ENCODE results near the gene WDFY3. TPM values are rescaled to one million over a fixed set of nuclear protein-coding genes. Genes with fewer than 3 reads are reported as not detected.
"Not testable (repeated sequence)": the region's sequence is repeated elsewhere in the genome, so short reads cannot be mapped to it uniquely, and the experiment has no call there.

Gene WDFY3
- total RNA-seq, 6 experiments from 2014 or later, result 39.1 to 52.6 (median 48.3) TPM

DNA sequence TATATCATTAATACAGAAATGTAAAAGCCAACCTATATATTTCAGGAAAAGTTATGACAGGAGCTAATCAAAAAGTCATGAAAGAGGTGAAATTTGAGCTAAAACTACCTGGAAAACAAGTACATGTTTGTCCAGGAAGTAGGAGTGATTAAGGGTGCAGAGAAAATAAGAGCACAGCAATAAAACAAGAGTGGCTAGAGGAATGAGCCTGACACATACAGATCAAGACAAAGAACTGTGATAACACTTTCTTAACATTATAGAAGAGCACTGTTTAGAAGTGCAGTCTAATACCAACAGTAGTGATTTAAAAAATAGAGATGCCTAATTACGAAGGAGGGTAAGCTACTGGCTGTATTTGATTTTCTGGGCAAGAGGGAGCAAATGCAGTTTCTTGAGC lies 125.1 kb downstream of the WDFY3 start:
- DNase-seq, result no peak
- H3K27me3 Mint-ChIP-seq (ENCODE audit: insufficient read depth), result no peaks in the 10 kb centered on the region
- peaks cover 22% of the 10 kb centered on the region for H3K4me1 Mint-ChIP-seq (ENCODE audit: low read depth)
- H3K9me3 Mint-ChIP-seq, result no peaks in the 10 kb centered on the region
- no peak overlapping the region for H3K27ac Mint-ChIP-seq
- TF ChIP-seq, protein P1, sequence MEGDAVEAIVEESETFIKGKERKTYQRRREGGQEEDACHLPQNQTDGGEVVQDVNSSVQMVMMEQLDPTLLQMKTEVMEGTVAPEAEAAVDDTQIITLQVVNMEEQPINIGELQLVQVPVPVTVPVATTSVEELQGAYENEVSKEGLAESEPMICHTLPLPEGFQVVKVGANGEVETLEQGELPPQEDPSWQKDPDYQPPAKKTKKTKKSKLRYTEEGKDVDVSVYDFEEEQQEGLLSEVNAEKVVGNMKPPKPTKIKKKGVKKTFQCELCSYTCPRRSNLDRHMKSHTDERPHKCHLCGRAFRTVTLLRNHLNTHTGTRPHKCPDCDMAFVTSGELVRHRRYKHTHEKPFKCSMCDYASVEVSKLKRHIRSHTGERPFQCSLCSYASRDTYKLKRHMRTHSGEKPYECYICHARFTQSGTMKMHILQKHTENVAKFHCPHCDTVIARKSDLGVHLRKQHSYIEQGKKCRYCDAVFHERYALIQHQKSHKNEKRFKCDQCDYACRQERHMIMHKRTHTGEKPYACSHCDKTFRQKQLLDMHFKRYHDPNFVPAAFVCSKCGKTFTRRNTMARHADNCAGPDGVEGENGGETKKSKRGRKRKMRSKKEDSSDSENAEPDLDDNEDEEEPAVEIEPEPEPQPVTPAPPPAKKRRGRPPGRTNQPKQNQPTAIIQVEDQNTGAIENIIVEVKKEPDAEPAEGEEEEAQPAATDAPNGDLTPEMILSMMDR (IDR thresholded peaks at IDR 0.05), result no peak
- H3K4me3 Mint-ChIP-seq, result no peak overlapping the region
- peaks cover 14% of the 10 kb centered on the region for H3K36me3 Mint-ChIP-seq (ENCODE audit: low read depth)

DNA sequence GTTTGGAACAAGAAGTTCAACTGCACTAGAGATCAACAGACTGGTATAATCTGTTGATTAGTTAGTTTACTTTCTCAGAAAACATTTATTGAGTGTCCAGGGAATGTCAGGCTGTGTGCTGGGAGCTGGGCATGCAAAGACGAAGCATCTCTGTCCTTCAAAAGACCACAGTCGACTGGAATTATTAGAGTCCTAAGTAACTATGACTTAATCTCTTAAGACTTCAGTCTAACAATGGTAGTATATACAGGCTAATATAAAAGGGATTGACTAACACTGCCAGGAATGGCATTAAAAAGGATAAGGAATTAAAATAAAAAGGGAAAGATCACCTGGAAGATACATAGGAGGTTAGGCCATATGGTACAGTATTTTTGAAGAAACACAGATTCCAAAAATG lies 128.7 kb downstream of the WDFY3 start:
- H3K4me3 Mint-ChIP-seq, result no peak overlapping the region
- peaks cover 13% of the 10 kb centered on the region for H3K4me1 Mint-ChIP-seq (ENCODE audit: low read depth)
- TF ChIP-seq, protein P1 (IDR thresholded peaks at IDR 0.05), result no peak
- no peak for DNase-seq
- H3K36me3 Mint-ChIP-seq (ENCODE audit: low read depth), result peaks cover 18% of the 10 kb centered on the region
- H3K9me3 Mint-ChIP-seq, result no peaks in the 10 kb centered on the region
- no peaks in the 10 kb centered on the region for H3K27me3 Mint-ChIP-seq (ENCODE audit: insufficient read depth)
- no peak overlapping the region for H3K27ac Mint-ChIP-seq

DNA sequence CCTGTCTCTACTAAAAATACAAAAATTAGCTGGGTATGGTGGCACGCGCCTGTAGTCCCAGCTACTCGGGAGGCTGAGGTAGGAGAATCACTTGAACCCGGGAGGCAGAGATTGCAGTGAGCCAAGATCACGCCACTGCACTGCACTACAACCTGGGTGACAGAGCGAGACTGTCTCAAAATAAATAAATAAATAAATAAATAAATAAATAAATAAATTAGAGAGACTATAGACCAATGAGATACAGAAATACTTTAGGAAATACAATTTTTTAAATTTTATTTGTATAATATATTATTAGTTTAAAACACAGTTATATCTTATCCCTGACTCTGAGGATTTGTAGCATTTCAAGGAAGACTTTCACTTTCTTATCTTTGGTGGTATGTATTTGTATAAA lies 136.9 kb downstream of the WDFY3 start:
- H3K4me3 Mint-ChIP-seq; DNase-seq; H3K4me1 Mint-ChIP-seq (ENCODE audit: low read depth); H3K27me3 Mint-ChIP-seq (ENCODE audit: insufficient read depth); H3K9me3 Mint-ChIP-seq; H3K27ac Mint-ChIP-seq; H3K36me3 Mint-ChIP-seq (ENCODE audit: low read depth): not testable (repeated sequence)

DNA sequence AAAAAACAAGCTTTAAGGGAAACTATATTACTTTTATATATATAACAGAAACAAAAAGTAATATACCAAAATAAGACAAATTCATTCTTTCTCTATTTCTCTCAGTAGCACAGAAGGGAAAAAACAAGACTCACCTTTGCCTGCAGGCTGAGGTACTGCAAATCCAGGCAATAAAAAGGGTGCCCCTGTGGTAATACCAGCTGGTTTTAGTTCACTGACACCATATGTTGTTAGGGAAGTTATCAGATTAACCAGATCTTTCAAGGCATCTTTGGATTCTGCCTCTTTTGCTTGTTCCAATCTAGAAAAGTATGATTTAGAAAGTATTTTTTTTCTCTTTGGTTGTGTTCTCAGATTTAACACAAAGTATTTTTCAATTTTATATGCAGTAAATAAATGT lies 139.8 kb downstream of the WDFY3 start:
- DNase-seq, result no peak
- Mint-ChIP-seq H3K9me3 (no peaks in the 10 kb centered on the region), H3K27me3 (ENCODE audit: insufficient read depth) (no peaks in the 10 kb centered on the region), H3K36me3 (ENCODE audit: low read depth) (no peaks in the 10 kb centered on the region), H3K27ac (no peak overlapping the region), H3K4me1 (ENCODE audit: low read depth) (no peaks in the 10 kb centered on the region), H3K4me3 (no peak overlapping the region)
- TF ChIP-seq, protein P1 (IDR thresholded peaks at IDR 0.05), result no peak

DNA sequence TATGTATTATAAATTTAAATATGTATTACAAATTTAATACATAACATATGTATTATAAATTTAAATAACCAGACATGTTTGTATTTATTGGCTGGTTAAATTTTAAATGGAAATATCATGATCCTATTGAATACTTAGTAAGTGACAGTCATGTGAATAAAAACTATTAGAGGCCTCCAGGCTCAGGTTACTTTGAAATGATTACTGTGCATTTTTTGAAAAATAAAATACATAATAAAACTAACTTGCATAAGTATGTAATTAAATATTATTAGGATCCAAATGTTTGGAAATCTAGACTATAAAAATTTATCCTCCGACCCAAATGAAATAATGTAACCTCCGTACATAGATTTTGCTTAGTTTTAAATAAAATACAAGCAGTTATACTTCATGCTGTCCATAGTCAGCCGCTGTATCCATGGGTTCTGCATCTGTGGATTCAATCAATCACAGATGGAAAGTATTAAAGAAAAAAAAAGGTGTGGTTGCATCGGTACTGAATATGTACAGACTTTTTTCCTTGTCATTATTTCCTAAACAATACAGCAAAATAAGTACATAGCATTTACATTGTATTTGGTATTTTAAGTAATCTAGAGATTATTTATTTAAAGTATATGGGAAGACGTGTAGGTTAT lies 140.7 kb downstream of the WDFY3 start:
- H3K9me3 Mint-ChIP-seq, result no peaks in the 10 kb centered on the region
- H3K4me3 Mint-ChIP-seq, result no peak overlapping the region

DNA sequence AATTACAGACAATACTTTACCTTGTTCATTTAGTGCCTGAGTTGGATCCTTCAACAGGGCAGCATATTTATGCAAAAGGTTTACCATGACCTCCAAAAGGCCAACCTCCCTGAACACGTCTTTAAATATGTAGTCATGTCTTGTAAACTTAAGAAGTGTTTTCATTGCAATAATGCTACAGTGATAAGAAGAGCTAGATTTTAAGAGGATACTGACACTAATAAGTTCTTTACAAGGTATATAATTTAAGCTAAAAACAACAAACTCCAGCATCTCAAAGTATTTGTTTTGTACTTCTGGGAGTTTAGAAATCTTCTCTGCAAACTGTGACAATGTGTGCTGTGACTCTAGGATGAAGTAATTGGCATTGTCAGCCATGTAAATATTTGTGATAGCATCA lies 145.4 kb downstream of the WDFY3 start:
- DNase-seq, result no peak
- Mint-ChIP-seq H3K9me3 (no peaks in the 10 kb centered on the region), H3K27ac (peak overlapping the region; percentile 47), H3K4me1 (ENCODE audit: low read depth) (peaks cover 8% of the 10 kb centered on the region), H3K4me3 (no peak overlapping the region), H3K36me3 (ENCODE audit: low read depth) (no peaks in the 10 kb centered on the region; the same call in 1 of the 2 replicates), H3K27me3 (ENCODE audit: insufficient read depth) (0 out of 2 replicates have a peak, but pooled peaks cover 2% of the 10 kb centered on the region)
- TF ChIP-seq, protein P1 (IDR thresholded peaks at IDR 0.05), result no peak

More for the DNA sequence above, 140.7 kb downstream of the WDFY3 start:
- Mint-ChIP-seq H3K36me3 (ENCODE audit: low read depth) (no peaks in the 10 kb centered on the region; the same call in 1 of the 2 replicates), H3K27ac (no peak overlapping the region), H3K27me3 (ENCODE audit: insufficient read depth) (0 out of 2 replicates have a peak, but pooled peaks cover 2% of the 10 kb centered on the region), H3K4me1 (ENCODE audit: low read depth) (peaks cover 7% of the 10 kb centered on the region)
- DNase-seq, result no peak
- TF ChIP-seq, protein P1 (IDR thresholded peaks at IDR 0.05), result no peak
